Erythroblast (primary cell): ENCODE results near the gene HOXC4.

Experiments
- GATA1 ChIP-seq: IDR thresholded peaks from 2 replicates; pipeline ENCODE4 v1.6.1; 2011; ENCODE audit warnings: low read depth, mild to moderate bottlenecking, control low read depth, low read length, moderate library complexity
- POLR2A ChIP-seq: IDR thresholded peaks from 2 replicates; pipeline ENCODE4 v1.6.1; 2011; ENCODE audit warnings: mild to moderate bottlenecking, low read length

GRCh38 chr12:54022960-54023884 is 30.4 kb upstream of the HOXC4 start:
- TF ChIP-seq POLR2A: no peak
- no peak for TF ChIP-seq GATA1
